HG02571 (cell line): ENCODE results near the gene PTN.

Experiments used
- ATAC-seq: cut with Tn5 transposase; IDR thresholded peaks from one replicate; pipeline ENCODE4 v1.9.1; 2021; ENCODE audit warnings: mild to moderate bottlenecking, moderate library complexity; ENCODE audit not compliant: unreplicated experiment

The PTN gene

GRCh38 chr7:137343281-137343841 is at the start of gene PTN:
Gene PTN (minus strand): TSS chr7:137343733. CDS start chr7:137254973, 88,760 bp downstream.
- ATAC-seq, result no peak

- no peak for ATAC-seq
Measured at GRCh38 chr7:137390076-137390475, 46.5 kb upstream of the PTN start.

- ATAC-seq, result no peak
Measured at GRCh38 chr7:137388916-137389315, 45.4 kb upstream of the PTN start.

- ATAC-seq, result no peak
Measured at GRCh38 chr7:137386966-137387365, 43.4 kb upstream of the PTN start.

GRCh38 chr7:137381045-137381444 is 37.5 kb upstream of the PTN start:
- no peak for ATAC-seq

- no peak for ATAC-seq
Measured at GRCh38 chr7:137373507-137373906, 30.0 kb upstream of the PTN start.

GRCh38 chr7:137371616-137372015 is 28.1 kb upstream of the PTN start:
- ATAC-seq, result no peak

GRCh38 chr7:137366995-137367394 is 23.5 kb upstream of the PTN start:
- no peak for ATAC-seq

- no peak for ATAC-seq
Measured at GRCh38 chr7:137363683-137364082, 20.1 kb upstream of the PTN start.

GRCh38 chr7:137360087-137360679 is 16.6 kb upstream of the PTN start:
- ATAC-seq, result no peak

- no peak for ATAC-seq
Measured at GRCh38 chr7:137354961-137355360, 11.4 kb upstream of the PTN start.

GRCh38 chr7:137354396-137354795 is 10.9 kb upstream of the PTN start:
- ATAC-seq, result no peak

- ATAC-seq, result no peak
Measured at GRCh38 chr7:137351941-137352340, 8.4 kb upstream of the PTN start.

- ATAC-seq, result no peak
Measured at GRCh38 chr7:137345799-137346449, 2.4 kb upstream of the PTN start.

GRCh38 chr7:137342828-137343261 is 688 bp downstream of the PTN start:
- ATAC-seq, result no peak

GRCh38 chr7:137342265-137342664 is 1.3 kb downstream of the PTN start:
- no peak for ATAC-seq

GRCh38 chr7:137337902-137338301 is 5.6 kb downstream of the PTN start:
- ATAC-seq, result no peak

GRCh38 chr7:137335814-137336213 is 7.7 kb downstream of the PTN start:
- ATAC-seq, result no peak

GRCh38 chr7:137331378-137331777 is 12.2 kb downstream of the PTN start:
- ATAC-seq, result no peak

- ATAC-seq, result no peak
Measured at GRCh38 chr7:137329411-137329810, 14.1 kb downstream of the PTN start.

- ATAC-seq, result no peak
Measured at GRCh38 chr7:137328373-137329120, 15.0 kb downstream of the PTN start.

GRCh38 chr7:137325927-137326326 is 17.6 kb downstream of the PTN start:
- no peak for ATAC-seq
